BE2C (cell line): ENCODE results near the gene FGD1.
"Not testable (repeated sequence)": the region's sequence is repeated elsewhere in the genome, so short reads cannot be mapped to it uniquely, and the experiment has no call there.

Source experiments
- DNase-seq: peaks from one replicate; pipeline ENCODE4 v3.0.0-alpha.2; 2020
- H3K27me3 ChIP-seq: fragments of 250-450 bp; sonication (Bioruptor Pico); 2 replicates; pipeline ENCODE4 v1.5.1; 2020; ENCODE audit warnings: mild to moderate bottlenecking
- H3K36me3 ChIP-seq: fragments of 250-450 bp; sonication (Bioruptor Pico); 2 replicates; pipeline ENCODE4 v1.5.1; 2020; ENCODE audit warnings: mild to moderate bottlenecking
- H3K4me1 ChIP-seq: fragments of 250-450 bp; sonication (Bioruptor Pico); 2 replicates; pipeline ENCODE4 v1.5.1; 2020
- H3K4me3 ChIP-seq: 2 replicates; pipeline ENCODE4 v1.5.1; 2011; ENCODE audit warnings: low read depth, low read length
- H3K9me3 ChIP-seq: fragments of 250-450 bp; sonication (Bioruptor Pico); 2 replicates; pipeline ENCODE4 v1.5.1; 2020
- CTCF ChIP-seq: IDR thresholded peaks from 2 replicates; pipeline ENCODE4 v1.5.1; 2012; ENCODE audit warnings: mild to moderate bottlenecking, low read depth, low read length

Gene FGD1

GRCh38 chrX:54492340-54492739 is 3.7 kb downstream of the FGD1 start:
- Histone ChIP-seq H3K4me1 (no peaks in the 10 kb centered on the region), H3K27me3 (no peaks in the 10 kb centered on the region), H3K36me3 (no peaks in the 10 kb centered on the region), H3K4me3 (no peak overlapping the region), H3K9me3 (no peaks in the 10 kb centered on the region)
- TF ChIP-seq CTCF: no peak
- no peak for DNase-seq

GRCh38 chrX:54489819-54490218 is 6.2 kb downstream of the FGD1 start:
- DNase-seq: not testable (repeated sequence)

GRCh38 chrX:54484666-54485065 is 11.4 kb downstream of the FGD1 start:
- Histone ChIP-seq H3K4me3 (no peak overlapping the region), H3K36me3 (no peaks in the 10 kb centered on the region), H3K27me3 (no peaks in the 10 kb centered on the region), H3K9me3 (no peaks in the 10 kb centered on the region), H3K4me1 (peaks cover 6% of the 10 kb centered on the region)
- TF ChIP-seq CTCF: no peak
- peak; percentile 25 for DNase-seq

More at GRCh38 chrX:54489819-54490218, 6.2 kb downstream of the FGD1 start:
- not testable (repeated sequence) for H3K27me3 ChIP-seq, H3K9me3 ChIP-seq, H3K4me1 ChIP-seq, H3K36me3 ChIP-seq, H3K4me3 ChIP-seq

GRCh38 chrX:54483946-54484345 is 12.1 kb downstream of the FGD1 start:
- H3K4me1 ChIP-seq: peaks cover 6% of the 10 kb centered on the region
- H3K27me3 ChIP-seq: no peaks in the 10 kb centered on the region
- no peaks in the 10 kb centered on the region for H3K36me3 ChIP-seq
- no peak for DNase-seq
- H3K9me3 ChIP-seq: no peaks in the 10 kb centered on the region
- no peak for TF ChIP-seq CTCF
- no peak overlapping the region for H3K4me3 ChIP-seq

- H3K27me3 ChIP-seq: no peaks in the 10 kb centered on the region
- no peaks in the 10 kb centered on the region for H3K9me3 ChIP-seq
- H3K4me3 ChIP-seq: no peak overlapping the region
- H3K36me3 ChIP-seq: no peaks in the 10 kb centered on the region
- TF ChIP-seq CTCF: no peak
- peaks cover 6% of the 10 kb centered on the region for H3K4me1 ChIP-seq
- DNase-seq: peak; percentile 12
These were observed 13.0 kb downstream of the FGD1 start for GRCh38 chrX:54482839-54483593.

GRCh38 chrX:54479136-54480111 is 16.6 kb downstream of the FGD1 start:
- no peak for TF ChIP-seq CTCF
- DNase-seq: peak; percentile 10
- Histone ChIP-seq H3K9me3 (no peaks in the 10 kb centered on the region), H3K27me3 (no peaks in the 10 kb centered on the region), H3K4me3 (no peak overlapping the region), H3K4me1 (peaks cover 6% of the 10 kb centered on the region), H3K36me3 (no peaks in the 10 kb centered on the region)
